HG02840 (cell line): ENCODE measurements around the gene ANXA9.
A peak's percentile ranks its signal among the peaks of the same experiment; 100 is the strongest.

ENCODE experiments used
- ATAC-seq: cut with Tn5 transposase; IDR thresholded peaks from one replicate; pipeline ENCODE4 v1.9.1; 2021; ENCODE audit warnings: mild to moderate bottlenecking, moderate library complexity, moderate number of reproducible peaks; ENCODE audit not compliant: unreplicated experiment, low FRiP score

Gene ANXA9

GRCh38 chr1:150973836-150974579 lies 8.1 kb upstream of the ANXA9 start:
- ATAC-seq, result peak; percentile 53

- peak; percentile 50 for ATAC-seq
These were observed 7.3 kb upstream of the ANXA9 start, which contains the start of gene CERS2 for GRCh38 chr1:150974580-150975478. CERS2 (minus strand) TSS chr1:150974835; CDS start chr1:150969090, 5,745 bp downstream.

DNA sequence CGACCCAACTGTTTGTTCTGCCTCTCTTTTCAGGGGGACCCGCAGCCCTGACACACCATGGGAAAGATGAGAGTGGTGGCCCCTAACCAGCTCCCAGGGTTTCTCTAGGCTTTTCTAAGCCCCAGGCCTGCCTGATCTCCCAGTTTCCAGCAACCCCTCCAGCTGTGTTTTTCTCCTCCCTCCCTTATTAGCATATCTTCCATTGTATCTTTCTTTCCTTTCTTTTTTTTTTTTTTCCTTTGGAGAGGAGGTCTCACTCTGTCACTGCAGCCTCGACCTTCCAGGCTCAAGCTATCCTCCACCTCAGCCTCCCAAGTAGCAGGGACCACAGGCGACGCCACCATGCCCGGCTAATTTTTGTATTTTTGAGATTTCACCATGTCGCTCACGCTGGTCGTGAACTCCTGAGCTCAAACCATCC lies 5.7 kb upstream of the ANXA9 start:
- no peak for ATAC-seq

DNA sequence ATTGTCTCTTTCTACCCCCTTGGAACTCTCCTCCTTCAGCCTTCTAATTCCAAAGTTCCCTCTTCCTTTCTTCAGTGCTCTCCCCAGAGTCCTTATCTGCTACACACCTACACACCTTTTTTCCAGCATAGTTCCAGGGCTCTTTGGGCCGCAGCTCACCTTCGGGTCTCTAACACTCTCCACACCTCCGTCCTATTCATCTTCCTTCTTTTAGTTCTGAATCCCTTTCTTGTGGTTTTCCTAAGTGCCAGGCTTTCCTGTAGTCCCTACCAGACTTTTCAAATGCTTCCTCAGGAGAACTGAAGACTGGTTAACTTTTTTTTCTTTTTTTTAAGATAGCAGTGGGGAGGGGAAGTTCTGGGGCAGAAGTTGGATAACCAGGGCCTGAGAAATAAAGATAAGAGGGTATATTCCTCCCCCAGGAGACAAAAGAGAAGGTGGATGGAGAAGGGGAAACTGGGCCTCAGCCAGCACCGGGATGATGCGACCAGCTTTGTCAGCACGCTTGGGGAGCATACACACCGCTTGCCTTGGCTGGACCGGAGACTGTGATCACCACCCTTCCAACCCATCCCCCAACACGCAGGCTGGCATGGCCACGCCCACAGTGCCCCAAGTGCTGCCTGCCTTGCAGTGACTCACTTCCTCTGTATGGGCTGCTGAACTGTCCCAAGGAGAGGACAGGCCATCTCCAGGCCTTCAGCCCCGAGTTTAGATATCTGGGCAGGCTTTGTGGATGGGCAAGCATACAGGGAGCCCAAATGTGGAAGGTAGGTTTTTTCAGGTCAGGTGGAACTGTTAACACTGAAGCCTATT lies 5.0 kb upstream of the ANXA9 start:
- no peak for ATAC-seq

- no peak for ATAC-seq
These were observed 2.7 kb upstream of the ANXA9 start for GRCh38 chr1:150979092-150980056.

DNA sequence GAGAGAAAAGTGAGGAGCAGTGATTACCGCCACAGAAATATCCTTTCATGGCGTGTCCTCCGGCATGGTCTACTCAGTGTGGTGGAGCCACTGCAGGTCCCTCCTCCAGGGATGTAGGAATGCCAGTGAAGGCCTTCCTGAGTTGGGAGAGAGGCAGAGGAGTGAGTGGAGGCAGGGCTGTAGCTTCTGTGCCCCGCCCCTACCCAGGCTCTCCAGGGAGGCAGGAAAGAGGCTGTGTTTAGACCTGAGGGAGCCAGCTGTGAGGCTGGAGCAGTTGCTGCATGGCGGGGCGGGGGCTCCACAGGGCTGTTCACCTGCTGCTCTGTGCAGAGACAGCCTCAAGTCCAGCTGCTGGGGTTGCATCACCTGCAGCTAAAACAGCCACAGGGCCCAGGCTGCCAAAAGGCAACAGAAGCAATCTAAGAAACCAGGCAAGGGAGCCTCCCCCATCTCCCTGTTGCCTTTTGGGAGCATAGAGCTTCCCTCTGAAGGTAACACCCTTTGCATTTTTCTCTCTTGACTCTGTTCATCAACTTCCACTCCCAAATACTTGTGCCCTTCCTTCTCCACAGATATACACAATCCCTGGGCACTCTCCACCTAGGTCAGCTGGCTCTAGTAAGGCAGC lies 801 bp upstream of the ANXA9 start:
- no peak for ATAC-seq

DNA sequence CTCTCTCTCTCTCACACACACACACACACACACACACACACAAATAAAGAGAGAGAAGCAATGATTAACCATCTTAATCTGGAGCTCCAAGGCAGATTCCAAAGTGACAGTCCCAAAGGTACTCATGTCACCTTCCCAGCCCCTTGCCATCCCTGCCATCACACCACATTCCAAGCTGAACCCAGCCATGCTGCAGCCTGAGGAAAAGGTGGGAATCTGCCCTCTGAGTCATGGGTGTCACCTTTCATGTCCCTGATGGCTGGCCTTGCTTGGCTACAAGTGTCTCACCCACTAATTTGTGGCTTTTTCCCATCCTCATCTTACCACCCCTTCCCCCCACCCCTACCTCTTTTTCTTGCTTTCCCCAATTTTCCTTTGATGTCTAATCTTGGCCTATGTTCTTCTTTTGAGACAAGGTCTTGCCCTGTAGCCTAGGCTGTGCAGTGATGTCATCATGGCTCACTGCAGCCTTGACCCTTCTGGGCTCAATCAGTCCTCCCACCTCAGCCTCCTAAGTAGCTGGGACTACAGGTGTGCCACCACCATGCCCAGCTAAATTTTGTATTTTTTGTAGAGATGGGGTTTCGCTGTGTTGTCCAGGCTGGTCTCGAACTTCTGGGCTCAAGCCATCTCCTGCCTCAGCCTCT lies 3.2 kb downstream of the ANXA9 start:
- no peak for ATAC-seq

DNA sequence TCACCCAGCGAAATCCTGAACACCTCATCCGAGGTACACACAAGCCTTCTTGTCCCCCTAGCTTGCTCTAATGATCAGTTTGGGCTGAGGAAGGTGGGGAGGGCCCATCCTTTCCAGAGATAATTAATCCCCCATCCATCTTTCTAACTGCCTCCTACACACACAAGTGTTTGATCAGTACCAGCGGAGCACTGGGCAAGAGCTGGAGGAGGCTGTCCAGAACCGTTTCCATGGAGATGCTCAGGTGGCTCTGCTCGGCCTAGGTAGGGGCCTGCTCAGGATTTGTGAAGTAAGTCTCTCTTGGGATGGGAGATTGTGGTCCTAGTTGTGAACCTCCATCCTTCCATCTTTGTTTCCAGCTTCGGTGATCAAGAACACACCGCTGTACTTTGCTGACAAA lies 5.8 kb downstream of the ANXA9 start:
- no peak for ATAC-seq

DNA sequence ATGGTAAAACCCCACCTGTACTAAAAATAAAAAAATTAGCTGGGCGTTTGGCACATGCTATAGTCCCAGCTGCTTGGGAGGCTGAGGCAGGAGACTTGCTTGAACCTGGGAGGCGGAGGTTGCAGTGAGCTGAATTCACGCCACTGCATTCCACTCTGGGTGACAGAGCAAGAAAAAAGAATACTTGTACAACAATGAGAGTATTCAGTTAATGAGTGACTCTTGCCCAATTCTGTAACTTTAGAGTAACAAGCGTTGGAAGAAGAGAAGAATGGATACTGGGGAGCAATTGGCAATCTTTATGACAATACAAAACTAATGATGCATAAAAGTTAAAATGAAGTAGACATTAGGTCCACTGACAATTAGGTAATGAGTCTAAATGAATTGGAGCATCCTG lies 10.5 kb downstream of the ANXA9 start:
- ATAC-seq, result no peak

- no peak for ATAC-seq
These were observed 12.2 kb downstream of the ANXA9 start for GRCh38 chr1:150994248-150994647.

DNA sequence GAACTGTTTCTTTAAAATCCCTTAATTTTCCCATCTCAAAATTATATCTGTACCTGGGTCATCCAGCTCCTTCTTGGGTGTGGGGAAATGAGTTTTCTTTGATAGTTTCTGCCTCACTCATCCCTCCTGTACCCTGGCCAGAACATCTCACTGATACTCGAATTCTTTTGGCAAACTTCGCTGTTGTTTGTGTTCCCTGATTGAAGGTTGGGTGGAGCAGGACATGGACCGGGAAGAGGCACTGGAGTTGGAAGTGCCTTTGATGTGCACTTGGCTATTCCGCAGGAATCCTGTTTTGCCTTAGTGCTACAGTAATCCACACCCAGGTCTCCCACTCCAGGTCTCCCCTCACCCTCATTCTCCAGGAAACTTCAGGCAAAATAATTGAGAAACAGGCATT lies 13.4 kb downstream of the ANXA9 start:
- ATAC-seq, result no peak

DNA sequence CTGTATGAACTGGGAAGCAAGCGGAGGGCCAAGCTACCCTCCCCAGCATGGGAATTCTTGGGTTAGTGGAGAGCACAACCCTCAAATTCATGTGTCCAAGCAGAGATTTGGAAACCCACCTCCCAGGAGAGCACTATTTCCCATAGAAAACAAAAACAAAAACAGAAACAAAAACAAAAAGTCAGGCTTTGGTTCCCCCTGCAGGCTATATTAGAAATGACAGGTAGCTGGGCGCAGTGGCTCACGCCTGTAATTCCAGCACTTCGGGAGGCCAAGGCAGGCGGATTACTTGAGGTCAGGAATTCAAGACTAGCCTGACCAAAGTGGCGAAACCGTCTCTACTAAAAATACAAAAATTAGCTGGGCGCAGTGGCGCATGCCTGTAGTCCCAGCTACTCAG lies 13.8 kb downstream of the ANXA9 start:
- no peak for ATAC-seq

GRCh38 chr1:150997126-150997872 lies 15.2 kb downstream of the ANXA9 start:
- no peak for ATAC-seq

DNA sequence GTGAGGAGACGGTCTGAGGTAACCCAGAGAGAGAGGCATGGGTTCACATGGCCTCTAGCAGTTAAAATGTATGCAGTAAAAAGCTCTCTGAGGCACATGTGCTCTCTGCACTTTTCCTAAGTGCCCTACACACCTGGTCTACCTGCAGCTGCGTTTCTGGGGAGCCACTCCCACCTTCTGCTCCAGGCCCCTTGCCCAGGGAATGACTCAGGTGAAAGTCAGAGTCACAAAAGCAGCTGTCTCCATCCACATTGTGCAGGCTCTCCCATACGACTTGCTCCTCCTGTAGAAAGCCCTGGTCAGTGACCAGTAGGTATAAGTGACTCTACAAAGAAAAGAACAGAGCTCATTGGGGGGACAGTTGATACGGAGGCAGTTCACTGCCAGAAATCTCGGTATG lies 15.9 kb downstream of the ANXA9 start:
- ATAC-seq, result no peak

- ATAC-seq, result no peak
These were observed 17.1 kb downstream of the ANXA9 start for GRCh38 chr1:150999051-150999674.

GRCh38 chr1:150999926-151000325 lies 17.8 kb downstream of the ANXA9 start:
- no peak for ATAC-seq

GRCh38 chr1:151000408-151000807 lies 18.3 kb downstream of the ANXA9 start:
- no peak for ATAC-seq

DNA sequence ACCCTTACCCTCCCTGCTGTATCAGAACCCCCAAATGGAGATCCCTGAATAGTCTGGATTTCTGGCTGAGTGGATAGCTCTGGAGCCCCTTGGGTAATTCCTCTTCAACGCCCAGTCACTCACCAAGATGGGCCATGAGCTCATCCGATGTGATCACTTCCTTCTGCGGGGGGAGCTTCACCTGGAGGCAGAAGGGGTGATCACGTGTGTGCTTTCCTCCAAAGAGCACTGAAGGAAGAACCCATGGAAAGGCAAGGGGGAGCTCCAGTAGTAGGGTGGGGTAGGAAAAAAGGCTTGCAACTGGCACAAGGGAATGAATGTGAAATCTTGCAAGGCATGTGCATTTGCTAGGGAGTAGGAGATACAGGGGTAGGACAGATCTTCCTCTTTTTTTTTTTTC lies 19.5 kb downstream of the ANXA9 start:
- ATAC-seq, result no peak
